ENCODE measurements around the gene TM4SF20. TPM values are rescaled to one million over a fixed set of nuclear protein-coding genes. Genes with fewer than 3 reads are reported as not detected.

TM4SF20 gene
- total RNA-seq (1 to 10 TPM in 1 of 5 donors, not detected in 4; 2.8 TPM), polyA plus RNA-seq (not detected)
- long read RNA-seq, donor 1, partial matches to known transcripts, result 0 of 1 reads
- long read RNA-seq, donor 1, other reads (novel, unspliced or antisense), result 0 of 1 reads
- long read RNA-seq, donor 2, partial matches to known transcripts, result 0 of 2 reads
- long read RNA-seq, donor 2, other reads (novel, unspliced or antisense), result 0 of 2 reads
- long read RNA-seq, donor 3, result 0 reads
- long read RNA-seq, donor 4, partial matches to known transcripts, result 0 of 1 reads
- long read RNA-seq, donor 4, other reads (novel, unspliced or antisense), result 0 of 1 reads
- long read RNA-seq, donor 5, result 0 reads
- long read RNA-seq, donor 6, result 0 reads
- long read RNA-seq, donor 7, partial matches to known transcripts, result 0 of 1 reads
- long read RNA-seq, donor 7, other reads (novel, unspliced or antisense), result 0 of 1 reads
- long read RNA-seq, donor 8, result 0 reads
- long read RNA-seq, donor 9, result 0 reads
- long read RNA-seq, donor 10, transcript TM4SF20-201 (4 exons, 2,296 nt), result major isoform, 23 of 23 reads
- long read RNA-seq, donor 10, partial matches to known transcripts, result 0 of 23 reads
- long read RNA-seq, donor 10, other reads (novel, unspliced or antisense), result 0 of 23 reads

- 62 to 87% (median 83%) methylated on average over 4 of the region's 4 CpGs for WGBS, 5 donors
- no peaks in the 10 kb centered on the region for H3K36me3 ChIP-seq
- TF ChIP-seq CTCF (IDR thresholded peaks at IDR 0.05) (no peak), POLR2AphosphoS5 (IDR thresholded peaks at IDR 0.05) (no peak), EP300 (IDR thresholded peaks at IDR 0.05) (no peak), POLR2A (IDR thresholded peaks at IDR 0.05) (no peak)
These were observed at the start of gene TM4SF20 for GRCh38 chr2:227379095-227379494. Gene TM4SF20 (minus strand): TSS chr2:227379306. CDS start chr2:227379268, 38 bp downstream.

GRCh38 chr2:227428731-227429285 is 49.7 kb upstream of the TM4SF20 start:
- Histone ChIP-seq H3K27ac (no peak overlapping the region), H3K4me3 (no peak overlapping the region), H3K36me3 (no peaks in the 10 kb centered on the region), H3K9me3 (peaks cover 0 to 14% (median 12%) of the 10 kb centered on the region in 4 donors), H3K27me3 (no peaks in the 10 kb centered on the region), H3K4me1 (no peaks in the 10 kb centered on the region)
- no peak for DNase-seq
- no peak for TF ChIP-seq POLR2A (IDR thresholded peaks at IDR 0.05)
- TF ChIP-seq EP300 (IDR thresholded peaks at IDR 0.05), result no peak
- no peak for TF ChIP-seq POLR2AphosphoS5 (IDR thresholded peaks at IDR 0.05)
- WGBS, 5 donors, result 85 to 87% (median 86%) methylated on average over 8 of the region's 8 CpGs
- intact Hi-C loops (cut with DNase I; ENCODE audit: low total_unique reads), result no loop called here

More at GRCh38 chr2:227379095-227379494, at the start of gene TM4SF20:
- intact Hi-C loops (cut with DNase I; ENCODE audit: low total_unique reads), result no loop called here
- peaks cover 0 to 17% (median 0%) of the 10 kb centered on the region in 3 donors for H3K27me3 ChIP-seq
- H3K4me3 ChIP-seq, result no peak within 1 kb of the TSS
- no peaks in the 10 kb centered on the region for H3K9me3 ChIP-seq
- no peak within 1 kb of the TSS for H3K27ac ChIP-seq
- DNase-seq, result no peak
- no peaks in the 10 kb centered on the region for H3K4me1 ChIP-seq

- H3K27me3 ChIP-seq, result no peaks in the 10 kb centered on the region
- no peak overlapping the region for H3K4me3 ChIP-seq
- H3K9me3 ChIP-seq, result no peaks in the 10 kb centered on the region
- no peak overlapping the region for H3K27ac ChIP-seq
- TF ChIP-seq CTCF (IDR thresholded peaks at IDR 0.05) (no peak), POLR2A (IDR thresholded peaks at IDR 0.05) (no peak), POLR2AphosphoS5 (IDR thresholded peaks at IDR 0.05) (no peak), EP300 (IDR thresholded peaks at IDR 0.05) (no peak)
- DNase-seq, result no peak
- intact Hi-C loops (cut with DNase I; ENCODE audit: low total_unique reads), result no loop called here
- H3K36me3 ChIP-seq, result no peaks in the 10 kb centered on the region
- WGBS, 5 donors, result 76 to 85% (median 81%) methylated on average over 10 of the region's 10 CpGs
- H3K4me1 ChIP-seq, result peaks cover 0 to 4% (median 0%) of the 10 kb centered on the region in 4 donors
These were observed 44.8 kb upstream of the TM4SF20 start for GRCh38 chr2:227423656-227424499.

- Histone ChIP-seq H3K9me3 (no peaks in the 10 kb centered on the region), H3K27me3 (no peaks in the 10 kb centered on the region), H3K4me3 (no peak overlapping the region), H3K36me3 (no peaks in the 10 kb centered on the region), H3K4me1 (peaks cover 0 to 7% (median 2%) of the 10 kb centered on the region in 4 donors), H3K27ac (no peak overlapping the region)
- DNase-seq, result no peak
- intact Hi-C loops (cut with DNase I; ENCODE audit: low total_unique reads), result no loop called here
- TF ChIP-seq CTCF (IDR thresholded peaks at IDR 0.05) (no peak), EP300 (IDR thresholded peaks at IDR 0.05) (no peak), POLR2A (IDR thresholded peaks at IDR 0.05) (no peak), POLR2AphosphoS5 (IDR thresholded peaks at IDR 0.05) (no peak)
- WGBS, 5 donors, result 60 to 70% (median 70%) methylated on average over 15 of the region's 15 CpGs
These were observed 41.3 kb upstream of the TM4SF20 start for GRCh38 chr2:227420087-227421052.

Data from stomach (tissue), 19 donors.